Natural killer cell (primary cell): Measurements from ENCODE around the gene MSMP. TPM values are rescaled to one million over a fixed set of nuclear protein-coding genes. Genes with fewer than 3 reads are reported as not detected.

Source experiments
- ATAC-seq, 3 donors: fragments of 150-1000 bp in 2 of 3; fragments of 200-7000 bp in 1 of 3; cut with Tn5 transposase; 1 replicate in 1 of 3; 2 replicates in 2 of 3; pipeline ENCODE4 v1.10.0; 2021; ENCODE audit warnings: mild to moderate bottlenecking in 2 of 3, moderate library complexity in 2 of 3
- DNase-seq, 2 donors: peaks; one replicate each; pipeline versions ENCODE4 v3.0.0 to v3.0.0-alpha.2; 2013 to 2021; ENCODE audit warnings: mixed read lengths in 1 of 2
- H3K27ac ChIP-seq: one replicate; pipeline ENCODE4 v1.5.1; 2013; ENCODE audit warnings: mild to moderate bottlenecking, low read length
- H3K27me3 ChIP-seq: one replicate; pipeline ENCODE4 v1.6.1; 2013; ENCODE audit warnings: low read length; ENCODE audit not compliant: control insufficient read depth, insufficient read depth
- H3K36me3 ChIP-seq: one replicate; pipeline ENCODE4 v1.6.1; 2013; ENCODE audit warnings: low read length; ENCODE audit not compliant: control insufficient read depth, insufficient read depth
- H3K4me1 ChIP-seq: one replicate; pipeline ENCODE4 v1.6.1; 2013; ENCODE audit warnings: low read length; ENCODE audit not compliant: control insufficient read depth, insufficient read depth
- H3K4me3 ChIP-seq: one replicate; pipeline ENCODE4 v1.5.1; 2013; ENCODE audit warnings: low read length
- H3K9me3 ChIP-seq: one replicate; pipeline ENCODE4 v1.6.1; 2013; ENCODE audit warnings: low read length; ENCODE audit not compliant: control insufficient read depth, insufficient read depth
- H3K27ac Mint-ChIP-seq, 2 donors: one replicate each; pipeline ENCODE4 v1.8.0; 2022; ENCODE audit warnings: mild to moderate bottlenecking in 2 of 2, mixed read lengths in 2 of 2, moderate library complexity in 1 of 2
- H3K27me3 Mint-ChIP-seq, 2 donors: one replicate each; pipeline ENCODE4 v1.8.0; 2022; ENCODE audit warnings: low read depth in 2 of 2, mixed read lengths in 2 of 2
- H3K36me3 Mint-ChIP-seq: one replicate; pipeline ENCODE4 v1.8.0; 2022; ENCODE audit warnings: mixed read lengths
- H3K4me1 Mint-ChIP-seq, 2 donors: one replicate each; pipeline ENCODE4 v1.8.0; 2022; ENCODE audit warnings: mixed read lengths in 2 of 2
- H3K4me3 Mint-ChIP-seq: one replicate; pipeline ENCODE4 v1.8.0; 2022; ENCODE audit warnings: mild to moderate bottlenecking, moderate library complexity, mixed read lengths
- H3K9me3 Mint-ChIP-seq, 2 donors: one replicate each; pipeline ENCODE4 v1.8.0; 2022; ENCODE audit warnings: mixed read lengths in 2 of 2
- CTCF ChIP-seq: fragments of 200-600 bp; IDR thresholded peaks from one replicate; pipeline ENCODE4 v1.8.0; 2022; ENCODE audit warnings: antibody characterized with exemption
- WGBS: methylation state at CpG from one replicate; pipeline ENCODE4 v1.1.7; 2013; ENCODE audit warnings: missing lambda C conversion rate; ENCODE audit not compliant: insufficient coverage; 5-methylcytosine and 5-hydroxymethylcytosine counted together
- intact Hi-C: fragments of 100-400 bp; cut with micrococcal nuclease; formaldehyde crosslinking; loops from one replicate; pipeline ENCODE4 v1.14.2; 2022
- total RNA-seq, 4 donors: library from RNA; stranded (reverse); fragments of 120-200 nt in 1 of 4; gene quantifications; one replicate each; pipeline versions ENCODE4 v1.2.3 to v1.2.4, GENCODE V29; 2013 to 2022

Gene MSMP
- total RNA-seq, 3 donors from 2014 or later (not counting 1 experiment from before 2014, with no cell fraction given), result not detected

GRCh38 chr9:35705372-35705771 is 48.7 kb downstream of the MSMP start:
- H3K36me3 ChIP-seq, result peaks cover 92% of the 10 kb centered on the region
- H3K9me3 Mint-ChIP-seq, result no peaks in the 10 kb centered on the region
- no peaks in the 10 kb centered on the region for H3K9me3 ChIP-seq
- DNase-seq (no peak), ATAC-seq (no peak)
- no peak overlapping the region for H3K4me3 Mint-ChIP-seq
- intact Hi-C loops, result no loop called here
- peak overlapping the region in 1 of 2 donors; percentile 78 for H3K27ac Mint-ChIP-seq
- 91% methylated on average over 8 of the region's 8 CpGs for WGBS
- H3K27me3 Mint-ChIP-seq, result no peaks in the 10 kb centered on the region
- H3K27ac ChIP-seq, result no peak overlapping the region
- peaks cover 13 to 20% of the 10 kb centered on the region in 2 donors for H3K4me1 Mint-ChIP-seq
- no peaks in the 10 kb centered on the region for H3K4me1 ChIP-seq
- peaks cover 27% of the 10 kb centered on the region for H3K36me3 Mint-ChIP-seq
- H3K4me3 ChIP-seq, result no peak overlapping the region
- H3K27me3 ChIP-seq, result no peaks in the 10 kb centered on the region
- TF ChIP-seq CTCF, result no peak

- Histone ChIP-seq H3K4me1 (no peaks in the 10 kb centered on the region), H3K27ac (no peak overlapping the region), H3K4me3 (no peak overlapping the region), H3K36me3 (peaks cover 97% of the 10 kb centered on the region), H3K9me3 (no peaks in the 10 kb centered on the region), H3K27me3 (no peaks in the 10 kb centered on the region)
- Mint-ChIP-seq H3K9me3 (no peaks in the 10 kb centered on the region), H3K36me3 (peaks cover 27% of the 10 kb centered on the region), H3K4me3 (no peak overlapping the region), H3K4me1 (peaks cover 13 to 20% of the 10 kb centered on the region in 2 donors), H3K27ac (no peak overlapping the region), H3K27me3 (no peaks in the 10 kb centered on the region)
- no peak for TF ChIP-seq CTCF
- ATAC-seq, result no peak
- intact Hi-C loops, result no loop called here
- DNase-seq, result no peak
- 97% methylated on average over 26 of the region's 26 CpGs for WGBS
Observed at GRCh38 chr9:35703906-35704672, 50.0 kb downstream of the MSMP start.

Other genes with a start within 250 kb of the MSMP start
- gene TESK1, start 149.0 kb downstream of the MSMP start, total RNA-seq, result 10 to 100 TPM; 40.7 to 72.5 (median 47.5) TPM
- 10 to 100 TPM; 27.0 to 48.1 (median 32.3) TPM for gene CD72, start 135.9 kb downstream of the MSMP start, total RNA-seq
- 1 to 10 TPM in 2 of 3 donors, not detected in 1; 1.2 to 1.4 TPM for gene SIT1, start 103.3 kb downstream of the MSMP start, total RNA-seq
- 1,000 to 10,000 TPM; 5,042 to 6,602 (median 5,874) TPM for gene RMRP, start 96.3 kb downstream of the MSMP start, total RNA-seq
- 10 to 100 TPM; 30.9 to 37.9 (median 36.8) TPM for gene CCDC107, start 96.0 kb downstream of the MSMP start, total RNA-seq
- gene ARHGEF39, start 89.1 kb downstream of the MSMP start, total RNA-seq, result 1 to 10 TPM; 1.3 to 3.2 (median 1.5) TPM
- gene CA9, start 80.3 kb downstream of the MSMP start, total RNA-seq, result not detected
- 10 to 100 TPM; 20.9 to 23.8 (median 22.9) TPM for gene TPM2, start 64.4 kb downstream of the MSMP start, total RNA-seq
- gene TLN1, start 22.1 kb downstream of the MSMP start, total RNA-seq, result 100 to 1,000 TPM; 509 to 552 (median 528) TPM
- gene CREB3, start 21.6 kb downstream of the MSMP start, total RNA-seq, result 10 to 100 TPM; 15.7 to 19.7 (median 18.8) TPM
- gene GBA2, start 5.0 kb downstream of the MSMP start, total RNA-seq, result 100 to 1,000 TPM in 2 of 3 donors, 10 to 100 TPM in 1; 76.4 to 118 (median 101) TPM
- 10 to 100 TPM; 22.3 to 26.4 (median 23.3) TPM for gene RGP1, start 5.0 kb downstream of the MSMP start, total RNA-seq
- 1 to 10 TPM; 2.1 to 2.7 (median 2.4) TPM for gene NPR2, start 37.3 kb upstream of the MSMP start, total RNA-seq
- 1 to 10 TPM; 2.0 to 2.4 (median 2.1) TPM for gene SPAG8, start 58.0 kb upstream of the MSMP start, total RNA-seq
- 10 to 100 TPM; 25.8 to 27.5 (median 25.9) TPM for gene HINT2, start 60.8 kb upstream of the MSMP start, total RNA-seq
- not detected for gene FAM221B, start 74.5 kb upstream of the MSMP start, total RNA-seq
- 1 to 10 TPM; 5.2 to 7.8 (median 5.4) TPM for gene TMEM8B, start 75.0 kb upstream of the MSMP start, total RNA-seq
- gene OR13J1, start 116.1 kb upstream of the MSMP start, total RNA-seq, result not detected
- not detected for gene HRCT1, start 151.9 kb upstream of the MSMP start, total RNA-seq
- not detected for gene SPAAR, start 155.2 kb upstream of the MSMP start, total RNA-seq
- gene OR2S2, start 203.9 kb upstream of the MSMP start, total RNA-seq, result not detected